ENCODE measurements around the gene HRNR.
"Not testable (repeated sequence)": the region's sequence is repeated elsewhere in the genome, so short reads cannot be mapped to it uniquely, and the experiment has no call there.

Gene HRNR

GRCh38 chr1:152224093-152224492 lies at the start of gene HRNR:
TSS of gene HRNR (minus strand) at chr1:152224193. CDS start at chr1:152223253, 940 bp downstream.
- no peak for DNase-seq

GRCh38 chr1:152256394-152256793 lies 32.4 kb upstream of the HRNR start:
- not testable (repeated sequence) for DNase-seq

- DNase-seq = no peak
Measured at GRCh38 chr1:152252157-152252556, 28.2 kb upstream of the HRNR start.

GRCh38 chr1:152251391-152251790 lies 27.4 kb upstream of the HRNR start:
- DNase-seq = no peak

GRCh38 chr1:152247316-152247715 lies 23.3 kb upstream of the HRNR start:
- no peak for DNase-seq

- no peak for DNase-seq
Measured at GRCh38 chr1:152244576-152245273, 20.7 kb upstream of the HRNR start.

- no peak for DNase-seq
Measured at GRCh38 chr1:152237093-152237492, 13.1 kb upstream of the HRNR start.

GRCh38 chr1:152228831-152229230 lies 4.8 kb upstream of the HRNR start:
- no peak for DNase-seq

GRCh38 chr1:152227310-152227928 lies 3.4 kb upstream of the HRNR start:
- peak; percentile 9 for DNase-seq

- no peak for DNase-seq
Measured at GRCh38 chr1:152225678-152226077, 1.7 kb upstream of the HRNR start.

- DNase-seq = no peak
Measured at GRCh38 chr1:152220166-152221163, 3.5 kb downstream of the HRNR start.

GRCh38 chr1:152219438-152219837 lies 4.6 kb downstream of the HRNR start:
- not testable (repeated sequence) for DNase-seq

GRCh38 chr1:152218762-152219436 lies 5.1 kb downstream of the HRNR start:
- no peak for DNase-seq

GRCh38 chr1:152215604-152216003 lies 8.4 kb downstream of the HRNR start:
- not testable (repeated sequence) for DNase-seq

- DNase-seq = not testable (repeated sequence)
Measured at GRCh38 chr1:152214911-152215310, 9.1 kb downstream of the HRNR start.

- DNase-seq = no peak
Measured at GRCh38 chr1:152198982-152199381, 25.0 kb downstream of the HRNR start.

GRCh38 chr1:152197361-152197941 lies 26.5 kb downstream of the HRNR start:
- no peak for DNase-seq

GRCh38 chr1:152191711-152192110 lies 32.3 kb downstream of the HRNR start:
- DNase-seq = no peak

- DNase-seq = no peak
Measured at GRCh38 chr1:152191260-152191659, 32.7 kb downstream of the HRNR start.

GRCh38 chr1:152190589-152190988 lies 33.4 kb downstream of the HRNR start:
- no peak for DNase-seq

GRCh38 chr1:152189657-152190442 lies 34.1 kb downstream of the HRNR start:
- peak; percentile 91 for DNase-seq
